SK-N-SH (cell line): ENCODE results near the gene PEAK1. TPM values are rescaled to one million over a fixed set of nuclear protein-coding genes. Genes with fewer than 3 reads are reported as not detected.

Experiments
- CTCF ChIA-PET: fragments of 300-600, 350-600 bp; formaldehyde crosslinking; extraction: SDS; loops from one replicate; lab custom pipeline; 2021; lab: Yijun Ruan, JAX
- POLR2A ChIA-PET: fragments of 350-600 bp; sonication (Branson Sonifier 250); formaldehyde crosslinking; extraction: SDS; loops from one replicate; lab custom pipeline; 2020; ENCODE audit warnings: antibody characterized with exemption, inconsistent platforms; lab: Yijun Ruan, JAX
- DNase-seq: peaks from one replicate; pipeline ENCODE4 v3.0.0; 2012
- H2AFZ ChIP-seq: fragments of 200-600 bp; sonication (generic); 2 replicates; pipeline ENCODE4 v1.8.1; 2016; ENCODE audit warnings: antibody characterized with exemption, mild to moderate bottlenecking, low read depth
- H3F3A ChIP-seq: fragments of 200-600 bp; sonication (generic); replicated peaks from 2 replicates; pipeline ENCODE3; 2016; ENCODE audit warnings: antibody characterized with exemption, mild to moderate bottlenecking; ENCODE audit not compliant: insufficient read depth
- H3K27ac ChIP-seq, 2 experiments: fragments of 200-500 bp in 1 of 2; fragments of 200-600 bp in 1 of 2; sonication (Bioruptor generic) in 1 of 2; sonication (generic), shearing (Covaris generic) in 1 of 2; 2 replicates each; pipeline versions ENCODE4 v1.5.1 to v1.6.1; 2014 to 2016; ENCODE audit warnings: low read depth in 2 of 2, inconsistent platforms in 1 of 2, low read length in 1 of 2, mild to moderate bottlenecking in 1 of 2, mixed read lengths in 1 of 2
- H3K27me3 ChIP-seq: fragments of 200-600 bp; sonication (generic), shearing (Covaris generic); 2 replicates; pipeline ENCODE4 v1.6.1; 2016; ENCODE audit warnings: mixed run types; ENCODE audit not compliant: insufficient read depth
- H3K36me3 ChIP-seq, 2 experiments: fragments of 200-500 bp in 1 of 2; fragments of 200-600 bp in 1 of 2; sonication (Bioruptor generic) in 1 of 2; sonication (generic) in 1 of 2; replicated peaks in 1 of 2; 2 replicates each; pipeline versions ENCODE3 to v1.5.1; 2014 to 2016; ENCODE audit warnings: low read length in 1 of 2, mild to moderate bottlenecking in 1 of 2; ENCODE audit not compliant: insufficient read depth in 2 of 2, control insufficient read depth in 1 of 2
- H3K4me1 ChIP-seq, 2 experiments: fragments of 200-500 bp in 1 of 2; fragments of 200-600 bp in 1 of 2; sonication (Bioruptor generic) in 1 of 2; sonication (generic), shearing (Covaris generic) in 1 of 2; 2 replicates each; pipeline versions ENCODE4 v1.5.1 to v1.6.1; 2014 to 2016; ENCODE audit warnings: low read depth in 1 of 2, low read length in 1 of 2, mixed run types in 1 of 2; ENCODE audit not compliant: insufficient read depth in 2 of 2, control insufficient read depth in 1 of 2
- H3K4me2 ChIP-seq: fragments of 200-600 bp; sonication (generic), shearing (Covaris generic); 2 replicates; pipeline ENCODE4 v1.6.1; 2017; ENCODE audit warnings: mixed run types
- H3K4me3 ChIP-seq, 2 experiments: fragments of 200-500 bp in 1 of 2; fragments of 200-600 bp in 1 of 2; sonication (Bioruptor generic) in 1 of 2; sonication (generic), shearing (Covaris generic) in 1 of 2; 2 replicates each; pipeline versions ENCODE4 v1.5.1 to v1.8.1; 2014 to 2016; ENCODE audit warnings: low read depth in 2 of 2, inconsistent platforms in 1 of 2, low read length in 1 of 2, mild to moderate bottlenecking in 1 of 2, mixed read lengths in 1 of 2, moderate library complexity in 1 of 2
- H3K79me2 ChIP-seq: fragments of 200-600 bp; sonication (generic); 2 replicates; pipeline ENCODE4 v1.8.1; 2017; ENCODE audit warnings: mild to moderate bottlenecking; ENCODE audit not compliant: insufficient read depth
- H3K9ac ChIP-seq: fragments of 200-600 bp; sonication (generic); 2 replicates; pipeline ENCODE4 v1.6.1; 2017; ENCODE audit warnings: mixed run types
- H3K9me2 ChIP-seq: fragments of 200-600 bp; sonication (generic); 2 replicates; pipeline ENCODE4 v1.6.1; 2017; ENCODE audit warnings: mixed run types
- H3K9me3 ChIP-seq: fragments of 200-600 bp; sonication (generic); 2 replicates; pipeline ENCODE4 v1.6.1; 2017; ENCODE audit warnings: mixed run types, mild to moderate bottlenecking, moderate library complexity
- H4K20me1 ChIP-seq: fragments of 200-600 bp; sonication (generic); 2 replicates; pipeline ENCODE4 v1.6.1; 2017; ENCODE audit warnings: mild to moderate bottlenecking, mixed run types; ENCODE audit not compliant: insufficient read depth
- CTCF ChIP-seq: fragments of 200-600 bp; sonication (generic); IDR thresholded peaks from 2 replicates; pipeline ENCODE4 v1.6.1; 2017; ENCODE audit warnings: antibody characterized with exemption, mild to moderate bottlenecking, moderate library complexity
- GATA2 ChIP-seq: sonication (generic); formaldehyde crosslinking; IDR thresholded peaks from 2 replicates; pipeline ENCODE4 v1.5.0; 2020; ENCODE audit warnings: mild to moderate bottlenecking, missing genetic modification reagents
- MXI1 ChIP-seq: IDR thresholded peaks from 2 replicates; pipeline ENCODE4 v1.6.1; 2012; ENCODE audit warnings: mild to moderate bottlenecking, low read depth, low read length, improper control_type of control experiment
- PBX3 ChIP-seq: IDR thresholded peaks from 2 replicates; pipeline ENCODE4; 2012
- RCOR1 ChIP-seq: fragments of 150-350 bp; IDR thresholded peaks from 2 replicates; pipeline ENCODE4 v1.6.1; 2017; ENCODE audit warnings: antibody characterized with exemption, low read length
- REST ChIP-seq: IDR thresholded peaks from 2 replicates; pipeline ENCODE4 v1.6.1; 2012; ENCODE audit warnings: mild to moderate bottlenecking, low read depth, low read length, moderate library complexity
- TAF1 ChIP-seq: IDR thresholded peaks from 2 replicates; pipeline ENCODE4 v1.6.1; 2012; ENCODE audit warnings: low read depth, mild to moderate bottlenecking, low read length, moderate library complexity, borderline replicate concordance
- TCF12 ChIP-seq: IDR thresholded peaks from 2 replicates; pipeline ENCODE4 v1.4.0; 2012
- USF2 ChIP-seq: fragments of 150-350 bp; IDR thresholded peaks from 2 replicates; pipeline ENCODE4 v1.6.1; 2017; ENCODE audit warnings: antibody characterized with exemption, low read length, low read depth, borderline replicate concordance
- YY1 ChIP-seq: IDR thresholded peaks from 2 replicates; pipeline ENCODE4 v1.4.0; 2012; ENCODE audit warnings: low read depth, mild to moderate bottlenecking
- ZBTB33 ChIP-seq: IDR thresholded peaks from 2 replicates; pipeline ENCODE4 v1.4.0; 2012; ENCODE audit warnings: low read depth, borderline replicate concordance
- WGBS: methylation state at CpG from one replicate; pipeline ENCODE4 v1.1.6; 2017; ENCODE audit warnings: low lambda C conversion rate; 5-methylcytosine and 5-hydroxymethylcytosine counted together
- polyA plus RNA-seq, 3 experiments: library from polyadenylated mRNA; depleted of rRNA; stranded (reverse); fragments of >200 nt; gene quantifications; 2 replicates each; pipeline ENCODE4 v1.2.3, GENCODE V29; 2012

The PEAK1 gene
- polyA plus RNA-seq, 1 of the 3 experiments (the other 2 are of a cell fraction): 9.0 TPM

GRCh38 chr15:77058468-77058867 lies 361.4 kb downstream of the PEAK1 start (continued):
- TF ChIP-seq ZBTB33 (no peak), CTCF (no peak), TCF12 (no peak), GATA2 (no peak), YY1 (no peak)

- CTCF ChIA-PET: interaction anchor here (0.9 to 2.3 kb wide), 4 partner anchors 10 to 576 kb away, joined by 3 to 7 read pairs (median 4); no protein-coding TSS in a partner anchor
- Histone ChIP-seq H3K9me3 (no peaks in the 10 kb centered on the region), H3K9me2 (no peaks in the 10 kb centered on the region), H3K27ac (peak overlapping the region in 1 of 2 experiments; percentile 43; a peak in 2 of 4 replicates), H3K4me1 (peaks cover 27 to 31% of the 10 kb centered on the region in 2 experiments), H4K20me1 (peaks cover 56% of the 10 kb centered on the region), H2AFZ (no peak overlapping the region), H3K4me2 (no peak overlapping the region), H3K27me3 (no peaks in the 10 kb centered on the region), H3K4me3 (no peak overlapping the region), H3K9ac (no peak overlapping the region), H3K36me3 (peaks cover 8 to 24% of the 10 kb centered on the region in 2 experiments), H3F3A (peaks cover 5% of the 10 kb centered on the region), H3K79me2 (peaks cover 94% of the 10 kb centered on the region)
- 88% methylated on average over 4 of the region's 4 CpGs for WGBS
- TF ChIP-seq REST: no peak
- TF ChIP-seq PBX3: no peak; the same call in 1 of the 2 replicates
- no peak for TF ChIP-seq MXI1
- no peak for TF ChIP-seq RCOR1
- no peak for TF ChIP-seq TAF1
- TF ChIP-seq USF2: no peak
- DNase-seq: no peak
- POLR2A ChIA-PET: interaction anchor here (1.2 kb wide), 1 partner anchor 10 kb away, joined by 3 read pairs; no protein-coding TSS in a partner anchor
Measured at GRCh38 chr15:77057685-77058084, 362.2 kb downstream of the PEAK1 start.
